ENCODE results near the gene PDIA3.
A peak's percentile ranks its signal among the peaks of the same experiment; 100 is the strongest.
"Not testable (repeated sequence)": the region's sequence is repeated elsewhere in the genome, so short reads cannot be mapped to it uniquely, and the experiment has no call there.

The PDIA3 gene

GRCh38 chr15:43796566-43796965 lies 50.3 kb downstream of the PDIA3 start:
- Histone ChIP-seq H3K27ac (ENCODE audit: low read depth, low read length) (peak overlapping the region; percentile 48), H3K27me3 (ENCODE audit: control insufficient read depth, insufficient read depth, low read length) (no peaks in the 10 kb centered on the region), H3K4me3 (ENCODE audit: low read depth, low read length) (no peak overlapping the region), H3K9me3 (ENCODE audit: control insufficient read depth, insufficient read depth, low read length) (no peaks in the 10 kb centered on the region), H3K9ac (ENCODE audit: low read depth, low read length) (no peak overlapping the region), H3K4me1 (ENCODE audit: control insufficient read depth, insufficient read depth, low read length) (peaks cover 44% of the 10 kb centered on the region), H3K36me3 (ENCODE audit: control insufficient read depth, insufficient read depth, low read length) (peaks cover 53% of the 10 kb centered on the region)

- H3K4me1 ChIP-seq (ENCODE audit: control insufficient read depth, insufficient read depth, low read length) = peaks cover 33% of the 10 kb centered on the region
- no peak overlapping the region for H3K4me3 ChIP-seq (ENCODE audit: low read depth, low read length)
- H3K9me3 ChIP-seq (ENCODE audit: control insufficient read depth, insufficient read depth, low read length) = no peaks in the 10 kb centered on the region
- H3K27ac ChIP-seq (ENCODE audit: low read depth, low read length) = peak overlapping the region; percentile 81
- no peak overlapping the region for H3K9ac ChIP-seq (ENCODE audit: low read depth, low read length)
- H3K36me3 ChIP-seq (ENCODE audit: control insufficient read depth, insufficient read depth, low read length) = peaks cover 58% of the 10 kb centered on the region
- H3K27me3 ChIP-seq (ENCODE audit: control insufficient read depth, insufficient read depth, low read length) = no peaks in the 10 kb centered on the region
Measured at GRCh38 chr15:43799209-43799944, 53.1 kb downstream of the PDIA3 start.

GRCh38 chr15:43799945-43800285 lies 53.7 kb downstream of the PDIA3 start, which contains the start of gene SERINC4:
SERINC4 (minus strand) TSS chr15:43800220; CDS start chr15:43799986, 234 bp downstream.
- Histone ChIP-seq H3K36me3 (ENCODE audit: control insufficient read depth, insufficient read depth, low read length) (peaks cover 58% of the 10 kb centered on the region), H3K9ac (ENCODE audit: low read depth, low read length) (peak within 1 kb of the TSS; percentile 77), H3K27ac (ENCODE audit: low read depth, low read length) (peak within 1 kb of the TSS; percentile 81), H3K4me1 (ENCODE audit: control insufficient read depth, insufficient read depth, low read length) (peaks cover 28% of the 10 kb centered on the region), H3K9me3 (ENCODE audit: control insufficient read depth, insufficient read depth, low read length) (no peaks in the 10 kb centered on the region), H3K4me3 (ENCODE audit: low read depth, low read length) (peak within 1 kb of the TSS; percentile 95), H3K27me3 (ENCODE audit: control insufficient read depth, insufficient read depth, low read length) (no peaks in the 10 kb centered on the region)

- Histone ChIP-seq H3K4me1 (ENCODE audit: control insufficient read depth, insufficient read depth, low read length) (peaks cover 22% of the 10 kb centered on the region), H3K36me3 (ENCODE audit: control insufficient read depth, insufficient read depth, low read length) (peaks cover 58% of the 10 kb centered on the region), H3K9me3 (ENCODE audit: control insufficient read depth, insufficient read depth, low read length) (no peaks in the 10 kb centered on the region), H3K4me3 (ENCODE audit: low read depth, low read length) (peak within 1 kb of the TSS; percentile 95), H3K9ac (ENCODE audit: low read depth, low read length) (peak within 1 kb of the TSS; percentile 77), H3K27me3 (ENCODE audit: control insufficient read depth, insufficient read depth, low read length) (no peaks in the 10 kb centered on the region), H3K27ac (ENCODE audit: low read depth, low read length) (peak within 1 kb of the TSS; percentile 81)
Measured at GRCh38 chr15:43800286-43801141, 54.3 kb downstream of the PDIA3 start, which contains the start of gene HYPK. HYPK (plus strand) TSS chr15:43800599; CDS start chr15:43800623, 24 bp downstream.

- not testable (repeated sequence) for H3K9me3 ChIP-seq (ENCODE audit: control insufficient read depth, insufficient read depth, low read length); H3K4me3 ChIP-seq (ENCODE audit: low read depth, low read length); H3K27me3 ChIP-seq (ENCODE audit: control insufficient read depth, insufficient read depth, low read length); H3K27ac ChIP-seq (ENCODE audit: low read depth, low read length); H3K9ac ChIP-seq (ENCODE audit: low read depth, low read length)
- Histone ChIP-seq H3K36me3 (ENCODE audit: control insufficient read depth, insufficient read depth, low read length) (peaks cover 61% of the 10 kb centered on the region), H3K4me1 (ENCODE audit: control insufficient read depth, insufficient read depth, low read length) (peaks cover 11% of the 10 kb centered on the region)
Measured at GRCh38 chr15:43802676-43803075, 56.4 kb downstream of the PDIA3 start.

- no peak overlapping the region for H3K4me3 ChIP-seq (ENCODE audit: low read depth, low read length)
- peaks cover 91% of the 10 kb centered on the region for H3K36me3 ChIP-seq (ENCODE audit: control insufficient read depth, insufficient read depth, low read length)
- no peaks in the 10 kb centered on the region for H3K9me3 ChIP-seq (ENCODE audit: control insufficient read depth, insufficient read depth, low read length)
- no peaks in the 10 kb centered on the region for H3K27me3 ChIP-seq (ENCODE audit: control insufficient read depth, insufficient read depth, low read length)
- no peaks in the 10 kb centered on the region for H3K4me1 ChIP-seq (ENCODE audit: control insufficient read depth, insufficient read depth, low read length)
- H3K27ac ChIP-seq (ENCODE audit: low read depth, low read length) = no peak overlapping the region
- H3K9ac ChIP-seq (ENCODE audit: low read depth, low read length) = no peak overlapping the region
Measured at GRCh38 chr15:43808435-43808950, 62.3 kb downstream of the PDIA3 start.

- H3K4me1 ChIP-seq (ENCODE audit: control insufficient read depth, insufficient read depth, low read length) = no peaks in the 10 kb centered on the region
- H3K4me3 ChIP-seq (ENCODE audit: low read depth, low read length) = no peak overlapping the region
- H3K9me3 ChIP-seq (ENCODE audit: control insufficient read depth, insufficient read depth, low read length) = no peaks in the 10 kb centered on the region
- H3K9ac ChIP-seq (ENCODE audit: low read depth, low read length) = no peak overlapping the region
- no peak overlapping the region for H3K27ac ChIP-seq (ENCODE audit: low read depth, low read length)
- peaks cover 95% of the 10 kb centered on the region for H3K36me3 ChIP-seq (ENCODE audit: control insufficient read depth, insufficient read depth, low read length)
- H3K27me3 ChIP-seq (ENCODE audit: control insufficient read depth, insufficient read depth, low read length) = no peaks in the 10 kb centered on the region
Measured at GRCh38 chr15:43808960-43809678, 62.9 kb downstream of the PDIA3 start.

- H3K4me3 ChIP-seq (ENCODE audit: low read depth, low read length); H3K9ac ChIP-seq (ENCODE audit: low read depth, low read length); H3K27ac ChIP-seq (ENCODE audit: low read depth, low read length); H3K4me1 ChIP-seq (ENCODE audit: control insufficient read depth, insufficient read depth, low read length); H3K27me3 ChIP-seq (ENCODE audit: control insufficient read depth, insufficient read depth, low read length); H3K9me3 ChIP-seq (ENCODE audit: control insufficient read depth, insufficient read depth, low read length): not testable (repeated sequence)
- peaks cover 71% of the 10 kb centered on the region for H3K36me3 ChIP-seq (ENCODE audit: control insufficient read depth, insufficient read depth, low read length)
Measured at GRCh38 chr15:43815064-43815463, 68.8 kb downstream of the PDIA3 start.

- no peaks in the 10 kb centered on the region; the same call in 1 of the 2 replicates for H3K27me3 ChIP-seq (ENCODE audit: control insufficient read depth, insufficient read depth, low read length)
- H3K9ac ChIP-seq (ENCODE audit: low read depth, low read length) = no peak overlapping the region
- H3K4me3 ChIP-seq (ENCODE audit: low read depth, low read length) = no peak overlapping the region
- H3K9me3 ChIP-seq (ENCODE audit: control insufficient read depth, insufficient read depth, low read length) = no peaks in the 10 kb centered on the region
- H3K4me1 ChIP-seq (ENCODE audit: control insufficient read depth, insufficient read depth, low read length) = no peaks in the 10 kb centered on the region
- H3K27ac ChIP-seq (ENCODE audit: low read depth, low read length) = no peak overlapping the region
- H3K36me3 ChIP-seq (ENCODE audit: control insufficient read depth, insufficient read depth, low read length) = peaks cover 18% of the 10 kb centered on the region
Measured at GRCh38 chr15:43821505-43821904, 75.3 kb downstream of the PDIA3 start.
